AG09309 (cell line): Measurements from ENCODE around the gene CCDC107.

Experiments
- DNase-seq: peaks from one replicate; pipeline ENCODE4 v3.0.0-alpha.2; 2010; ENCODE audit warnings: low read depth
- H3K4me3 ChIP-seq: 2 replicates; pipeline ENCODE4 v1.5.1; 2011; ENCODE audit warnings: mild to moderate bottlenecking, low read depth, low read length, moderate library complexity; ENCODE audit not compliant: control insufficient read depth
- CTCF ChIP-seq: IDR thresholded peaks from 2 replicates; pipeline ENCODE4 v1.5.1; 2011; ENCODE audit warnings: mild to moderate bottlenecking, low read depth, low read length, inconsistent platforms; ENCODE audit not compliant: insufficient read depth, control insufficient read depth; ENCODE audit errors: missing control alignments

The CCDC107 gene

DNA sequence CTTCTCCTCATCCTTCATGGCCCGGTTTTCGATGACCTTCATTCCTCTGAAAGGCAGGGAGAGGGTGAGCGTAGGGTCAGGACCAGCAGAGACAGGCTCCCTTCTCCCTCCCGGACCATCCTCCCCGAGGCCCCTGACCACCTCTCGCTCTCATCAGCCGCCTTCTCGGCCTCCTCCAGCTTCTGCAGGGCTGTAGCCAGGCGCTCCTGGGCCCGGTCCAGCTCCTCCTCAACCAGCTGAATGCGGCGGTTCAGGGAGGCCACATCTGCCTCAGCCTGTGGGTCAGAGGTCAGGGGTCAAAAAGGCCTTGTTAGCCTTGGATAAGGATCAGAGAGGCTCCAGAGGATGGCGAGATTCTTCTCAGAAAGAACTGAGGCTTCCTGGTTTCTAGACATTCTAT, 27.4 kb downstream of the CCDC107 start:
- TF ChIP-seq CTCF: no peak
- no peak overlapping the region for H3K4me3 ChIP-seq
- DNase-seq: no peak

DNA sequence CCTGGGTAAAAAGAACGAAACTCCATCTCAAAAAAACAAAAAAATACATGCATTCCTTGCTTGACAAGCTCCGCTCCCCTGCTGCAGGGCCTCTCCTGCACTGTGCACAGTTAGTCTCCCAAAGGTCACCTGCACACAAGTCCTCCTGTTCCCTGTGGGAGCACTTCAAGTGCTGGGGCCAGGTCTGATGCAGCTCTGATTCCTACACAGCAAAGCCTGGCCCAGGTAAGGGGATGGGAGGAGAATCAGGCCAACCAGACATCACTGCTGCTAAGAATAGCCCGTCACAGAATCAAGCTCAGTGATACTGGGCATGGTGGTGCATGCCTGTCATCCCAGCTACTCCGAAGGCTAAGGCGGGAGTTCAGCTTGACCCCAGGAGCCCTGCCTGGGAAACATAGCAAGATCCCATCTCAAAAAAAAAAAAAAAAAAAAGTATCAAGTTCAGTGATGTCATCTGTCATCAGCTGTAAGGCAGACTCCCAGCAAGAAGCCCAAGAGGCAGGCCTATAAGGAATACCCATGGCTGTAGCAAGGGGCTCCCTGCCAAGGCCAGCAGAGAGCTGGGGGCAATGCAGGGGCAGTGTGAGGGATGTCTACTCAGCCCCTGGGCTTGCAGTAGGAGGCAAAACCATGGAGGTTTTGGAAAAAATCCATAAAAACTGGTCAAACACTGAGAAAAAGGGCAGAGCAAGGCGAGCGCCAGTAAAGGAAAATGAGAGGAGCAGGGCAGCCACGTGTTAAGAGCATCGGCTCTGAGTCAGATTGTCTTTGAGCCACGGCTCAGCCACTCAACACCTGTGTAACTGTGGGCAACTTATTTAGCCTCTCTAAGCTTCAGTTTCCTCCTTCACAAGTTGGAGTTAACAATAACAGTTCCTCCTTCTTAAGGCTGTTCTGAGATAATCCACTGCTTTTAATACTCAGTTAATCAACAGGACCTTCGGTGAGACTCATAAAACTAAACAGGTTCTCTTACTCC, 28.4 kb downstream of the CCDC107 start:
- peak overlapping the region; percentile 81 for H3K4me3 ChIP-seq
- TF ChIP-seq CTCF: no peak
- DNase-seq: no peak

- no peak for DNase-seq
- no peak for TF ChIP-seq CTCF
- H3K4me3 ChIP-seq: peak overlapping the region; percentile 81
These were observed 29.2 kb downstream of the CCDC107 start for GRCh38 chr9:35687306-35687705.

GRCh38 chr9:35687972-35688557, 30.0 kb downstream of the CCDC107 start:
- peak overlapping the region; percentile 81 for H3K4me3 ChIP-seq
- no peak for TF ChIP-seq CTCF
- DNase-seq: no peak

GRCh38 chr9:35688558-35689541, 30.8 kb downstream of the CCDC107 start:
- peak overlapping the region; percentile 81 for H3K4me3 ChIP-seq
- no peak for DNase-seq
- TF ChIP-seq CTCF: no peak
